Measurements from ENCODE around the gene PPM1H.

The PPM1H gene

DNA sequence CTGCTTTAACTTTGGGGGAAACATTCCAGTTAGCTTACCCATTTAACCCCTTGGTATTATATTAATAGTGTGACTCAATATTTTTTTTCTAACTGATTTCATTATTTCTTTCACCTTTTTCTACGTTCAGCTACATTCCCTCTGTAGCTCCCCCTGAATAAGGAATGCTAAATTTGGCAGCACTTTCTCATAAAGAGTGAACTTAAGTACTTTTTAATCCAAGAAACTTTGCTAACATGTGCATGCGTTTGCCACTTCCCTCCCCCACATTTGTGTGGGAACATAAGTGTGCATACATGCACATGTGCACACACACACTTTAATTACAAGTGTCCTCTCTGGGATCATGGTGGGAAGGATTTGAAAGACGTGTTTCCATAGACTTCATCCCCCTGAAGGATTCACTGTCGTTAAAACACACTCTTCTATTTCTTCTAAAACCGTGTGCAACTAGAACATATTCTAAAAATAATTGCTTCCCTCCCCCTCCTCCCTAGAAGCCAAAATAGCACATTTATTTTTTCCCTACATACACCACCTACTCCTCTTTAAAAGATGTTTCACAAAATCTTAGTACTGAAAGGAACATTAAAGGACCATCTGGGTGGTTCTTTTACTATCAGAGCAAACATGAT, 142.6 kb downstream of the PPM1H start:
- DNase-seq: no peak

DNA sequence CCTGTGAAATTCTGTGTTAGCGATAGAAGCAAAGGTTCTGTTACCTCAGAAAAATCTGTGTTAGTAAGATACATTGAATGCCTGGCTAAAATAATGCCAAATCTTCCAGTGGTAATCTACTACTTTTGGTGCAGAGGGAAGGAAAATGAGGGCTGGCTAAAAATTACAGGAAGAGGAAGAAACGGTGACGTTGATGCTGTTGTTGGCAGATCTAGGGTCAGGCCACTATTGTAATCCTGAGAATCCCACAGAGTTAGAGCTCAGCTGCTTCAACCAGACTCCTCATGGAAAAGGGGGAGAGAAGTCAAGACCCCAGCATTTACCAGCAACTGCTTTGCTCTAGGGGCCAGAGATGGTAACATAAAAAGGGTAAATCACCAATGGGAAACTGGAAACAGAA, 145.1 kb downstream of the PPM1H start:
- DNase-seq: no peak

GRCh38 chr12:62787611-62788010, 147.3 kb downstream of the PPM1H start:
- no peak for DNase-seq

DNA sequence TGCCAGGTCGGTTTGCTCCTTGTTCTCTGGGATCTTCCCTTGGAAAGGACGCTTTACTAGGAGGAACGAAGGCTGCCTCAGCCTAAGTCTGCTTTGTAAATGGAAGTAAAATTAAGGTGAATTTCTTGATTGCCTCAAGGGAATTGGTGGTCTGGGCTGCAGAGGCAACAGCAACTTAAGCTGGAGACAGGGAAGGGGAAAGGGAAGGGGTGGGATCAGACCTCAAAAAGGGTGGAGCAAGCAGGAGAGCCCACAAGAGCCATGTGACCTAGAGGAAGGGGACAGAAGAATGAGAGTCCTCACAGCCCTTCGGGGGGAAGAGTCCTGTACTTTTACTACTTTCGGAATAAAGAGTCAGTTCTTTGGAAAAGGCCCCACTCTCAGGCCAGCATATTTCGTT, 147.9 kb downstream of the PPM1H start:
- DNase-seq: no peak

- DNase-seq: no peak
These were observed 148.9 kb downstream of the PPM1H start for GRCh38 chr12:62785941-62786559.

GRCh38 chr12:62784576-62784975, 150.4 kb downstream of the PPM1H start:
- no peak for DNase-seq

GRCh38 chr12:62783881-62784280, 151.1 kb downstream of the PPM1H start:
- DNase-seq: no peak

GRCh38 chr12:62781136-62781880, 153.6 kb downstream of the PPM1H start:
- no peak for DNase-seq

GRCh38 chr12:62779488-62779887, 155.5 kb downstream of the PPM1H start:
- DNase-seq: no peak

DNA sequence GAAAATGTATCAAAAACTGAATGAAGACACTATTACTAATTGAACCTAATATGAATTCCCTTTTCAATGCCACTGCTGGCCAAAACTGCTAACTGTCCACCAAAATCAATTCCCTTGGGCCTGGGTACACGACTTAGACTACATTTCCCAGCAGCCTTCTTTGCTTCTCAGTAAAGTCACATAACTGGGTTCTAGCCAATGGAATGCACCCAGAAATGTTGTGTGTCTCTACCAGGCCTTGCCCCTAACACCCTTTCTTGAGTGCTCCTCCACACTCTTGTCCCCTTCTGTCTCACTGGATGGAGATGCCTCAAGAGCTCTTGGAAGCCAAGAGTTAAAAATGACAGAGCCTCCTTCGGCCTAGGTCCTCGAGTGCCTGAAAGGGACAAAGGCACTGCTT, 156.8 kb downstream of the PPM1H start:
- DNase-seq: no peak

DNA sequence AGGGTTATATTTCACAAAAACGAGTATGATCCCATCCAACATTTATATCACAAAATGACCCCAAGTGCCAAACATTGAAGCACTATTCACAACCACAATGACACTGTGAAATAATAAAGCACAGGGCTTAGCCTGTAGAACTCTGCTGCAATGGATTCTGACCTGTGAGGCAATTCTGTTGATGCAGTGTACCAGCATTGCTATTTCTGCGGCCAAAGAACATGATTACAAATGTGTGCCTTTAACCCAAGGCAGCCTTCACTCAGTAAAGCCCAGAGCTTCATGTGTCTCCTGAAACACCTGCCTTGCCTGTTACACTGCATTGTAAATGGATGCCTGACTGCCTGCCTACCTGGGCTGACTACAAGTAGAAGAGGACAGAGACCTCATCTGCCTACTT, 158.0 kb downstream of the PPM1H start:
- DNase-seq: no peak

DNA sequence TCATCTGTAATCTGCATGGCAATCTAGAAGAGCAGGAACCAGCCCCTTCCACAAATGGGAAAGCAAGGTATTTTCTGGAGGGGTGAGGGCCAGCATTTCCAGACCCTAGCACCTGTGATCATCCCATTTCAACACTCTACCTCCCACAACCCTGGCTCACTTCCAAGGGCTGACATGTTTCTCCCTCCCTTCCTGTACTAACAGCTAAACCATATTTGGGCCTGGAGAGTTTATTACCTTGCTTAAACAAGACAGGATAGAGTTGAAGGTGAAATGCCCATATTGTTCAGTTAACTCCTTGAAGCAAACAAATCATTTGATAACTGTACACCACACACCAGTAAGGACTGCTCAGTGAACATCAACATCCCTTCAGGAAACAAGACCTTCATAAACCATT, 158.4 kb downstream of the PPM1H start:
- DNase-seq: no peak

GRCh38 chr12:62774794-62775193, 160.2 kb downstream of the PPM1H start:
- no peak for DNase-seq

- DNase-seq: no peak
These were observed 162.5 kb downstream of the PPM1H start for GRCh38 chr12:62772416-62772955.

- DNase-seq: no peak
These were observed 163.1 kb downstream of the PPM1H start for GRCh38 chr12:62771828-62772227.

GRCh38 chr12:62770381-62770780, 164.6 kb downstream of the PPM1H start:
- no peak for DNase-seq

DNA sequence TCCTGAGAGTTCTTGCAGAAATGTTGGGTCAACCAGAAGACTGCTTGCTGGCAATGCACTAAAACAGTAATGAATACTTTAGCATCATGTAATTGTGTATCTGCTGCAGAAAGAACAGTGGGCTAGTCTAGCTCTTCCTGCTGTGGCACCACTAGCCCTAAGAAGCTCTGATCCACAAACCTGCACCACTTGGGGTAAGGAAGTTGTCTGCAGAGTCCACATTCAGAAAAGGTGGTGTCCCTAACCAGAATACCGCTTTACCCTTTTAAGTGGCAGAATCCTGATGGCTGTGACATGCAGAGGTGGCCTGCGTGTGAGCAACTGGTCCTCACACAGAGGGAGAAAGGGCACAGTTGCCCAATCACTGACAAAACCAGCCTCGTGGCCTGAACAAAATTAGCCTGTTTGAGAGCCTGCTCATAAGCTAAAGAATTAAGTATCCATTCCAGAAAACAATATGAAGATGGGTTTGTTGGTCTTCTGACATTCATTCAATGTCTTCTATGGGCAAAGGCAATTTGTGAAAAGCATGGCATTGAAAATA, 165.8 kb downstream of the PPM1H start:
- DNase-seq: no peak

GRCh38 chr12:62767946-62768345, 167.0 kb downstream of the PPM1H start:
- no peak for DNase-seq

GRCh38 chr12:62767496-62767895, 167.5 kb downstream of the PPM1H start:
- no peak for DNase-seq

GRCh38 chr12:62766496-62766895, 168.5 kb downstream of the PPM1H start:
- DNase-seq: no peak

DNA sequence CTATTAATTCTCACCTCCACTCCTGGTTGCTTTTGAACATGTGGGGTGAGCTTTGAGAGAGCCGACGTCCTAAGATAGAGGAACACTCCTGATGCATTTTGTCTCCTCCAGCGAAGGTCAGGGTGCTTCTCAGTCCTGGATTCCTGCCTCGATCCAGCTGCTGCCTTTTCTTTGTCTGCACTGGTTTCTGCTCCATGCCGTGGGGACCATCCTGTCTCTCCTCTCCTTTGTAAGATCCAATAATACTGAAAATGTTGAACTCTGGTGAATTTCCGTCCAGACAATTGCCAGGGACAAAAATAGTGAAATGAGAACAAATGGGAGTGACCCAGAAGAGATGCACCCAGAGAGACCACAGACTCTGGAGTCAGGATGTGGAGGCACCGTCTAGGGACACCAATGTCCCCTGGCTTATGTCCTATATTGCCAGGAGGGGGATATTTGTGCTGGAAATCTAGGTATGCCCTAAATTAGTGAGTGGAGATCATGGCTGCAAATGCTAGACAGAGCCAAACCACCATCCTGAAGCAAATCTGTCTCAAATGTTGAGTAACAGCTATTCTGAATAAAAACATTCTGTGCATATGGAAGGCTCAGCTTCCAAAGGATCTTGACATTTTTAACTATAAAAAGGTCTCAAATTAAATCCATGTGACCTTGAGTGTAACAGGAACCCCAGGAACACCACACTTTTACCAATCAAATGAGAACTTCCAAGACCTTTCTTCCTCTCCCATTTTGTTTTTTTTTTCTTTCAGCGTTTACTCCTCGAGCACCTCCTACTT, 170.9 kb downstream of the PPM1H start:
- DNase-seq: no peak

- DNase-seq: no peak
These were observed 171.6 kb downstream of the PPM1H start for GRCh38 chr12:62763312-62763711.

- no peak for DNase-seq
These were observed 172.3 kb downstream of the PPM1H start for GRCh38 chr12:62762645-62763044.

Data from activated T-cell treated with anti-CD3 and anti-CD28 coated beads for 4 hours (primary cell).